ENCODE results near the gene CDIPT. TPM values are rescaled to one million over a fixed set of nuclear protein-coding genes. Genes with fewer than 3 reads are reported as not detected.

Gene CDIPT
- total RNA-seq, 1 experiment from 2014 or later, result 60.5 TPM

DNA sequence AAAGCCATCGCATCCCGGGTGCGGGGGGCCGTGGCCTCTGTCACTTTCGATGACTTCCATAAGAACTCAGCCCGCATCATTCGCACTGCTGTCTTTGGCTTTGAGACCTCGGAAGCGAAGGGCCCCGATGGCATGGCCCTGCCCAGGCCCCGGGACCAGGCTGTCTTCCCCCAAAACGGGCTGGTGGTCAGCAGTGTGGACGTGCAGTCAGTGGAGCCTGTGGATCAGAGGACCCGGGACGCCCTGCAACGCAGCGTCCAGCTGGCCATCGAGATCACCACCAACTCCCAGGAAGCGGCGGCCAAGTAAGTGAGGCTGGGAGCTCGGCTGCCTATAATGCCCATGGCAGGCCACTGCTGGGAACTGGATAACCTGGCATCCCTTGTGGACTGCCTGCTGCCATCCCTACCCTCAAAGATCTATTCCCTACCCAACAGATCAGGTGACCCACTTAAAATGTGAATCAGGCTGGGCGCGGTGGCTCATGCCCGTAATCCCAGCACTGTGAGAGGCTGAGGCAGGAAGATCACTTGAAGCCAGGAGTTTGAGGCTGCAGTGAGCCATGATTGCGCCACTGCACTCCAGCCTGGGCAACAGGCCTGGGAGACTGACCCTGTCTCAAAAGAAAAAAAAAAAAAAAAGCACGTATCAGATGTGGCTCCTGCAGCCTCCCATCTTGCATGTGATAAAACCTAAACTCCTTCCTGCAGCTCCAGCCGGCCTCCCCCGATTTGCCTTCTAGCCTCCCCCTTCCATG lies 18.3 kb downstream of the CDIPT start:
- POLR2A ChIA-PET (ENCODE audit: unreplicated experiment), result no interaction called here
- ATAC-seq (no peak), DNase-seq (no peak)
- H3K4me3 ChIP-seq (ENCODE audit: low read length), result no peak overlapping the region
- TF ChIP-seq EZH2phosphoT487 (IDR thresholded peaks at IDR 0.05; ENCODE audit: borderline replicate concordance, low read length) (no peak), EZH2 (IDR thresholded peaks at IDR 0.05; ENCODE audit: low read length, unreplicated experiment) (no peak)
- TF ChIP-seq, protein P1, sequence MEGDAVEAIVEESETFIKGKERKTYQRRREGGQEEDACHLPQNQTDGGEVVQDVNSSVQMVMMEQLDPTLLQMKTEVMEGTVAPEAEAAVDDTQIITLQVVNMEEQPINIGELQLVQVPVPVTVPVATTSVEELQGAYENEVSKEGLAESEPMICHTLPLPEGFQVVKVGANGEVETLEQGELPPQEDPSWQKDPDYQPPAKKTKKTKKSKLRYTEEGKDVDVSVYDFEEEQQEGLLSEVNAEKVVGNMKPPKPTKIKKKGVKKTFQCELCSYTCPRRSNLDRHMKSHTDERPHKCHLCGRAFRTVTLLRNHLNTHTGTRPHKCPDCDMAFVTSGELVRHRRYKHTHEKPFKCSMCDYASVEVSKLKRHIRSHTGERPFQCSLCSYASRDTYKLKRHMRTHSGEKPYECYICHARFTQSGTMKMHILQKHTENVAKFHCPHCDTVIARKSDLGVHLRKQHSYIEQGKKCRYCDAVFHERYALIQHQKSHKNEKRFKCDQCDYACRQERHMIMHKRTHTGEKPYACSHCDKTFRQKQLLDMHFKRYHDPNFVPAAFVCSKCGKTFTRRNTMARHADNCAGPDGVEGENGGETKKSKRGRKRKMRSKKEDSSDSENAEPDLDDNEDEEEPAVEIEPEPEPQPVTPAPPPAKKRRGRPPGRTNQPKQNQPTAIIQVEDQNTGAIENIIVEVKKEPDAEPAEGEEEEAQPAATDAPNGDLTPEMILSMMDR (conservative IDR thresholded peaks at IDR 0.05; ENCODE audit: low read depth, low read length), result no peak
- no TSS peak for BruUV-seq (replicated peaks)
- H3K9me3 ChIP-seq (ENCODE audit: low read length), result no peaks in the 10 kb centered on the region
- H3K4me1 ChIP-seq (ENCODE audit: insufficient read depth, low read length), result no peaks in the 10 kb centered on the region
- H3F3A ChIP-seq (ENCODE audit: low read length, unreplicated experiment), result no peaks in the 10 kb centered on the region
- no peaks in the 10 kb centered on the region for H3K9me2 ChIP-seq (replicated peaks; ENCODE audit: low read length)
- no peaks in the 10 kb centered on the region for H4K20me1 ChIP-seq (ENCODE audit: low read length)
- no peaks in the 10 kb centered on the region for H3K79me2 ChIP-seq (ENCODE audit: low read length)
- CTCF ChIA-PET, result no interaction called here
- no peaks in the 10 kb centered on the region for H3K27me3 ChIP-seq (ENCODE audit: low read length)
- intact Hi-C loops (cut with micrococcal nuclease), result no loop called here
- H3K27ac ChIP-seq (ENCODE audit: low read length), result no peak overlapping the region
- H3K4me2 ChIP-seq (ENCODE audit: low read length), result no peak overlapping the region
- H2AFZ ChIP-seq (ENCODE audit: low read length), result no peak overlapping the region
- no peaks in the 10 kb centered on the region for H3K36me3 ChIP-seq (ENCODE audit: low read depth, low read length)
- H3K9ac ChIP-seq (ENCODE audit: low read length), result no peak overlapping the region

DNA sequence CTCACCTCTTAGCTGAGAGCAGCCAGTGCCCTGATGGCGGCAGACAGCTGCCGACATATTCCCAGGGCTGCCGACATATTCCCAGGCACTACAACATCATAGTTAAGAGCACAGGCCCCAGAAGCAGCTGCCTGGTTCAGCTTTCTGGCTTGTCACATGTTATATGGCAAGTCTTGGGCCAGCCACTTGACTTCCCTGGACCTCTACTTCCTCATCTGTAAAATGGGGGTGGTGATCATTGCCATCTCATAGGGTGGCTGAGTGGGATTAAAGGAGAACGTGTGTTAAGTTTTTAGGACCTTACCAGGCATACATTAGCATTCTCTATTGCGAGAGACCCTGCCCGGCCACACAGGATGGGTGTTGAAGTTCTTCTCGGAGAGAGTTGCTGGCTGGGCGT lies 19.1 kb downstream of the CDIPT start:
- Histone ChIP-seq H3K9me2 (replicated peaks; ENCODE audit: low read length) (no peaks in the 10 kb centered on the region), H3K4me2 (ENCODE audit: low read length) (no peak overlapping the region), H3K9me3 (ENCODE audit: low read length) (no peaks in the 10 kb centered on the region), H3K4me3 (ENCODE audit: low read length) (no peak overlapping the region), H3F3A (ENCODE audit: low read length, unreplicated experiment) (no peaks in the 10 kb centered on the region), H3K36me3 (ENCODE audit: low read depth, low read length) (no peaks in the 10 kb centered on the region), H3K4me1 (ENCODE audit: insufficient read depth, low read length) (no peaks in the 10 kb centered on the region), H3K9ac (ENCODE audit: low read length) (no peak overlapping the region), H3K79me2 (ENCODE audit: low read length) (no peaks in the 10 kb centered on the region), H3K27me3 (ENCODE audit: low read length) (no peaks in the 10 kb centered on the region), H3K27ac (ENCODE audit: low read length) (no peak overlapping the region), H4K20me1 (ENCODE audit: low read length) (no peaks in the 10 kb centered on the region), H2AFZ (ENCODE audit: low read length) (no peak overlapping the region)
- DNase-seq, result no peak
- no peak for ATAC-seq
- POLR2A ChIA-PET (ENCODE audit: unreplicated experiment), result no interaction called here
- BruUV-seq (replicated peaks), result no TSS peak
- intact Hi-C loops (cut with micrococcal nuclease), result no loop called here
- TF ChIP-seq EZH2 (IDR thresholded peaks at IDR 0.05; ENCODE audit: low read length, unreplicated experiment), result no peak
- CTCF ChIA-PET, result no interaction called here

DNA sequence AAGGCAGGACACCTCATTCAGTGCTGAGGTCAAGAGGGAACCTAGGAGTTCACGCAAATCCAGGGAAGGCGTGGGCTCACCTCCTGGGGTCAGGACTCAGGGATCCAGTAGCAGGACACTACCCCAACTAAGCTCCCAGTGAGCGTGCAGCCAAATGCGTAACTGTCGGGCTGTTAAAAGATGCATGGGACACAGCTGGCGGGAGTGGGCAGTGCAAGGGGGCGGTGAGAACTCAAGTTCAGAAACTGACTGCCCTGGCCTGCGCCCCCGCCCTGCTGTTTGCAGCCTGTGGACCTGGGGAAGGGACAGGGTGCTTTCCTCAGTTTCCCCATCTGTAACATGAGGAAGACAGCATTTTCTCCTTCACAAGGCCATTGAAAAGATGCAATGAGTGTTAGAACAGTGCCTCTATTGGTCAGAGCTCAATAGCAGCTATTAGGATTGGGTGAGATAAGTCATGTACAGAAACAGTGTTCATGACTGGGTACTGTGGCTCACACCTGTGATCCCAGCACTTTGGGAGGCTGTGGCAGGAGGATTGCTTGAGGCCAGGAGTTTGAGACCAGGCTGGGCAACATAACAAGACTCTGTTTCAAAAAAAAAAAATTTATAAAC lies 20.2 kb downstream of the CDIPT start:
- POLR2A ChIA-PET (ENCODE audit: unreplicated experiment), result interaction anchor here (0.6 kb wide), 1 partner anchor 38 kb away, joined by 3 read pairs; no protein-coding TSS in a partner anchor

More for the DNA sequence above, 20.2 kb downstream of the CDIPT start:
- DNase-seq (no peak), ATAC-seq (no peak)
- H3K9me3 ChIP-seq (ENCODE audit: low read length), result no peaks in the 10 kb centered on the region
- H3K4me2 ChIP-seq (ENCODE audit: low read length), result no peak overlapping the region
- no peak overlapping the region for H3K27ac ChIP-seq (ENCODE audit: low read length)
- H3K4me3 ChIP-seq (ENCODE audit: low read length), result no peak overlapping the region
- H3K36me3 ChIP-seq (ENCODE audit: low read depth, low read length), result no peaks in the 10 kb centered on the region
- CTCF ChIA-PET, result interaction anchor here (0.9 kb wide), 1 partner anchor 23 kb away, joined by 8 read pairs; the partner anchor contains the start of gene MVP
- H3K9me2 ChIP-seq (replicated peaks; ENCODE audit: low read length), result no peaks in the 10 kb centered on the region
- no peak overlapping the region for H3K9ac ChIP-seq (ENCODE audit: low read length)
- no peaks in the 10 kb centered on the region for H3K4me1 ChIP-seq (ENCODE audit: insufficient read depth, low read length)
- H3F3A ChIP-seq (ENCODE audit: low read length, unreplicated experiment), result no peaks in the 10 kb centered on the region
- no peaks in the 10 kb centered on the region for H3K27me3 ChIP-seq (ENCODE audit: low read length)
- intact Hi-C loops (cut with micrococcal nuclease), result no loop called here
- no peak overlapping the region for H2AFZ ChIP-seq (ENCODE audit: low read length)
- no peaks in the 10 kb centered on the region for H4K20me1 ChIP-seq (ENCODE audit: low read length)
- no peaks in the 10 kb centered on the region for H3K79me2 ChIP-seq (ENCODE audit: low read length)
- no TSS peak for BruUV-seq (replicated peaks)
- TF ChIP-seq EZH2phosphoT487 (IDR thresholded peaks at IDR 0.05; ENCODE audit: borderline replicate concordance, low read length) (no peak), EZH2 (IDR thresholded peaks at IDR 0.05; ENCODE audit: low read length, unreplicated experiment) (no peak)
- TF ChIP-seq, protein P1 (conservative IDR thresholded peaks at IDR 0.05; ENCODE audit: low read depth, low read length), result no peak; the same call in 1 of the 2 replicates
